Suprapubic skin (tissue), 4 donors: ENCODE data around the gene HRH2.

Experiments used
- POLR2A ChIP-seq, 2 donors: fragments of 450-650 bp; IDR thresholded peaks; one replicate each; pipeline ENCODE4 v1.6.1; 2017; ENCODE audit warnings: antibody characterized with exemption in 2 of 2, mild to moderate bottlenecking in 2 of 2, moderate library complexity in 2 of 2
- POLR2AphosphoS5 ChIP-seq, 3 donors: sonication (generic); formaldehyde crosslinking; IDR thresholded peaks; one replicate each; pipeline ENCODE4 v1.6.1; 2017; ENCODE audit warnings: antibody characterized with exemption in 3 of 3
- TF ChIP-seq, protein P1 (sequence below), 2 donors: fragments of 200-600 bp in 1 of 2; fragments of 450-650 bp in 1 of 2; sonication (generic) in 1 of 2; IDR thresholded peaks; one replicate each; pipeline ENCODE4 v1.5.1; 2016 to 2019; ENCODE audit warnings: antibody characterized with exemption in 2 of 2, mild to moderate bottlenecking in 1 of 2, moderate library complexity in 1 of 2

DNA sequence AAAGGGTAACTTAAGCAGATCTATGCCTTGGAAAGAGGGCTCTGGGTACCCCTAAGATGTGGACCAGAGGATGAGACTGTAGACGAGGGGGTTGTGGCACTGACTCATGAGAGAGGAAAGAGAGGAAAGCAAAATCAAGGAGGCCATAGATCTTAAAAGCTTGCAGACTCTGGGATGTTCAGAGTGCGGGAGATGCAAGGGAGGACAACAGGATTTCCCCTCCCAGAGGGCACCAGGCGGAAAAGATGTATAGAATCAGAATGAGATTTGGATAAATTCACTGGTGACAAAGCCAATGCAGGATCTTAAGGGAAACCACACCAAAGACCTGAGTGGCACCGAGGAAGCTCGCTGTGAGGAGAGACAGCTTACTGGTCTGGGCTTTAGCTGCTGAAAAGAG lies 27.1 kb downstream of the HRH2 start:
- TF ChIP-seq POLR2AphosphoS5 (IDR thresholded peaks at IDR 0.05) (no peak), POLR2A (IDR thresholded peaks at IDR 0.05) (no peak)
- TF ChIP-seq, protein P1, sequence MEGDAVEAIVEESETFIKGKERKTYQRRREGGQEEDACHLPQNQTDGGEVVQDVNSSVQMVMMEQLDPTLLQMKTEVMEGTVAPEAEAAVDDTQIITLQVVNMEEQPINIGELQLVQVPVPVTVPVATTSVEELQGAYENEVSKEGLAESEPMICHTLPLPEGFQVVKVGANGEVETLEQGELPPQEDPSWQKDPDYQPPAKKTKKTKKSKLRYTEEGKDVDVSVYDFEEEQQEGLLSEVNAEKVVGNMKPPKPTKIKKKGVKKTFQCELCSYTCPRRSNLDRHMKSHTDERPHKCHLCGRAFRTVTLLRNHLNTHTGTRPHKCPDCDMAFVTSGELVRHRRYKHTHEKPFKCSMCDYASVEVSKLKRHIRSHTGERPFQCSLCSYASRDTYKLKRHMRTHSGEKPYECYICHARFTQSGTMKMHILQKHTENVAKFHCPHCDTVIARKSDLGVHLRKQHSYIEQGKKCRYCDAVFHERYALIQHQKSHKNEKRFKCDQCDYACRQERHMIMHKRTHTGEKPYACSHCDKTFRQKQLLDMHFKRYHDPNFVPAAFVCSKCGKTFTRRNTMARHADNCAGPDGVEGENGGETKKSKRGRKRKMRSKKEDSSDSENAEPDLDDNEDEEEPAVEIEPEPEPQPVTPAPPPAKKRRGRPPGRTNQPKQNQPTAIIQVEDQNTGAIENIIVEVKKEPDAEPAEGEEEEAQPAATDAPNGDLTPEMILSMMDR (IDR thresholded peaks at IDR 0.05): no peak
